Neural cell (in vitro differentiated cells): ENCODE data around the gene CFAP210.

Experiments used
- EP300 ChIP-seq: fragments of 450-650 bp; conservative IDR thresholded peaks from 2 replicates; pipeline ENCODE4 v1.6.1; 2014; ENCODE audit warnings: antibody characterized with exemption, mild to moderate bottlenecking, moderate library complexity; ENCODE audit not compliant: poor library complexity, severe bottlenecking
- EZH2 ChIP-seq: fragments of 200-600, 300-800 bp; shearing (Covaris generic), sonication (generic); IDR thresholded peaks from 2 replicates; pipeline ENCODE4 v1.6.1; 2014; ENCODE audit warnings: antibody characterized with exemption, low read length, borderline replicate concordance, mild to moderate bottlenecking; ENCODE audit not compliant: insufficient read depth, poor library complexity, severe bottlenecking
- MXI1 ChIP-seq: fragments of 450-650 bp; conservative IDR thresholded peaks from 2 replicates; pipeline ENCODE4 v1.6.1; 2014; ENCODE audit warnings: antibody characterized with exemption, mild to moderate bottlenecking; ENCODE audit not compliant: poor library complexity, severe bottlenecking
- POLR2AphosphoS5 ChIP-seq: IDR thresholded peaks from 2 replicates; pipeline ENCODE4 v1.6.1; 2012
- TF ChIP-seq, protein P1 (sequence below): fragments of 450-650 bp; IDR thresholded peaks from 2 replicates; pipeline ENCODE4 v1.5.1; 2014; ENCODE audit warnings: antibody characterized with exemption, mild to moderate bottlenecking, moderate library complexity; ENCODE audit not compliant: poor library complexity, severe bottlenecking

DNA sequence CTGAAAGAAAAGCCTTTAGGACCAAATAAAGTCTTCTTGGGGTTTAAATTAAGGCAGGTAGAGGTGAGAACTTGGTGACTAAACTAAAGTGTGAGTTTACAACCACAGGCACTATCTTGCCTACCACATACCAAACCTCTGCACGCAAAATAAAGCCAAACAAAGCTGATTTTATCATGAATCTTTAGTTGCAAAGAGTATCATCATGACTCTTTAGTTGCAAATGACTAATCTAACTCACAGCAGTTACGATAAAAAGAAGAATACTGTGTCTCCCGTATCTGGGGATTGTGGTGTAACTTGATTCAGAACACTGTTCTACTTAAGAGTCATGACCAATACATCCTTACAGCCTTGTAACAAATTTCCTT lies 11.2 kb downstream of the CFAP210 start:
- TF ChIP-seq, protein P1, sequence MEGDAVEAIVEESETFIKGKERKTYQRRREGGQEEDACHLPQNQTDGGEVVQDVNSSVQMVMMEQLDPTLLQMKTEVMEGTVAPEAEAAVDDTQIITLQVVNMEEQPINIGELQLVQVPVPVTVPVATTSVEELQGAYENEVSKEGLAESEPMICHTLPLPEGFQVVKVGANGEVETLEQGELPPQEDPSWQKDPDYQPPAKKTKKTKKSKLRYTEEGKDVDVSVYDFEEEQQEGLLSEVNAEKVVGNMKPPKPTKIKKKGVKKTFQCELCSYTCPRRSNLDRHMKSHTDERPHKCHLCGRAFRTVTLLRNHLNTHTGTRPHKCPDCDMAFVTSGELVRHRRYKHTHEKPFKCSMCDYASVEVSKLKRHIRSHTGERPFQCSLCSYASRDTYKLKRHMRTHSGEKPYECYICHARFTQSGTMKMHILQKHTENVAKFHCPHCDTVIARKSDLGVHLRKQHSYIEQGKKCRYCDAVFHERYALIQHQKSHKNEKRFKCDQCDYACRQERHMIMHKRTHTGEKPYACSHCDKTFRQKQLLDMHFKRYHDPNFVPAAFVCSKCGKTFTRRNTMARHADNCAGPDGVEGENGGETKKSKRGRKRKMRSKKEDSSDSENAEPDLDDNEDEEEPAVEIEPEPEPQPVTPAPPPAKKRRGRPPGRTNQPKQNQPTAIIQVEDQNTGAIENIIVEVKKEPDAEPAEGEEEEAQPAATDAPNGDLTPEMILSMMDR, result no peak
- no peak for TF ChIP-seq EZH2
- no peak for TF ChIP-seq EP300
- no peak for TF ChIP-seq POLR2AphosphoS5
- no peak for TF ChIP-seq MXI1
